MG63 (cell line): ENCODE data around the gene PRLR. TPM values are rescaled to one million over a fixed set of nuclear protein-coding genes. Genes with fewer than 3 reads are reported as not detected.

Experiments used
- DNase-seq: peaks from one replicate; pipeline ENCODE4 v3.0.0-alpha.2; 2020
- H3K27me3 ChIP-seq: fragments of 250-450 bp; sonication (Bioruptor Pico); 2 replicates; pipeline ENCODE4 v1.5.1; 2020; ENCODE audit warnings: mild to moderate bottlenecking, moderate library complexity
- H3K36me3 ChIP-seq: fragments of 250-450 bp; sonication (Bioruptor Pico); 2 replicates; pipeline ENCODE4 v1.5.1; 2020; ENCODE audit warnings: mild to moderate bottlenecking, moderate library complexity
- H3K4me3 ChIP-seq: fragments of 250-450 bp; sonication (Bioruptor Pico); 2 replicates; pipeline ENCODE4 v1.5.1; 2020; ENCODE audit warnings: mild to moderate bottlenecking, moderate library complexity
- H3K9me3 ChIP-seq: fragments of 250-450 bp; sonication (Bioruptor Pico); 2 replicates; pipeline ENCODE4 v1.5.1; 2020; ENCODE audit warnings: mild to moderate bottlenecking, moderate library complexity
- total RNA-seq: library from RNA; depleted of rRNA; stranded (reverse); fragments of >200 nt; shearing (Covaris generic); gene quantifications from 2 replicates; pipeline ENCODE4 v1.2.3, GENCODE V29; 2014; ENCODE audit warnings: low replicate concordance

Gene PRLR
- total RNA-seq, 1 experiment from 2014 or later = 3.5 TPM

DNA sequence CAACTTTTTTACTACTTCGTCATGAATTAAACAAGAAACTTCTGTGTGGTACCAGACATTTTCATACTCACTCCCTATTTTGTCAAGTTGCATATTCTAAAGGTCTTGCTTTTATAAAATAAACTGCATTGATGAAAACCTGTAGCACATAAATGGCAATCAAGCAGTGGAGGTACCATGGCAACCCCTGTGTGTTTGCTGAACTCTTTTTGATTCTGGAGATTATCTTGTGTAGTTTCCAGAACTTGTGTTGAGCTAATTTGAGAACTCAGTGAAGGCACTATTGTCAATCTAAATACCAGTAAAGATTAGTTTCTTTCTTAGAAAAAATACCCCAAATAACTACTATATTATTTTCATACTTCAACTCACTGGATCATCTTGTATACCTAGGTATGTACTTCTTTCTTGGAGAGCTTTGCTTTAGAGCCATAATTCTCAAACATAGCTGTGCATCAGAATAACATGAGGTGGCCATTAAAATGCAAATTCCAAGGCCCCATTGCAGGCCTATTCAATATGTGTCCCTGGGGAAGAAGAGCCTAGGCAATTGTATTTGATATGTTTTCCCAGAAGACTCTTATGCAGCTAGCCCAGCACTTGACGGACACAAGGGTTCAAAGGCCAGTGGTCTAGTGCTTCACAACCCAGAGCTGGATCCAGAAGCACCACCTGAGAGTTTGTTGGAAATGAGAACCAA, 9.8 kb upstream of the PRLR start:
- Histone ChIP-seq H3K9me3 (no peaks in the 10 kb centered on the region), H3K4me3 (no peak overlapping the region), H3K27me3 (no peaks in the 10 kb centered on the region), H3K36me3 (no peaks in the 10 kb centered on the region)
- DNase-seq = no peak

GRCh38 chr5:35239476-35239875, 9.2 kb upstream of the PRLR start:
- no peak for DNase-seq
- H3K27me3 ChIP-seq = no peaks in the 10 kb centered on the region
- no peaks in the 10 kb centered on the region for H3K9me3 ChIP-seq
- H3K36me3 ChIP-seq = no peaks in the 10 kb centered on the region
- no peak overlapping the region for H3K4me3 ChIP-seq

GRCh38 chr5:35237580-35238376, 7.5 kb upstream of the PRLR start:
- no peaks in the 10 kb centered on the region for H3K9me3 ChIP-seq
- H3K27me3 ChIP-seq = no peaks in the 10 kb centered on the region
- no peak overlapping the region for H3K4me3 ChIP-seq
- no peak for DNase-seq
- H3K36me3 ChIP-seq = no peaks in the 10 kb centered on the region

DNA sequence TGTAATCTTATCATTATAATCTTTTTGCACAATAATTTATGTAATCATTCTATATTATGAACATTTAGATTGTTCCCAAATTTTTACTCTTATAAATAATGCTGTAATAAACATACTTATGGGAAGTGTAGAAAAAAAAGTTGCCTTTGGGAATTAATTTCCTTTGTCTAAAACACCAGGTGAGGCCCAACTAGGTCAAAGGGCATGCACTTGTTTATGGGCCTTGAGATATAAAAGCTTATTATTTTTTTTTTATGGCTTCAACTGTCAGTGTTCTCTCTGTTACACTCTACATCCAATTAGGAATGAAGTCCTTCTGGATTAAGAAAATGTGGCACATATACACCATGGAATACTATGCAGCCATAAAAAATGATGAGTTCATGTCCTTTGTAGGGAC, 6.5 kb upstream of the PRLR start:
- DNase-seq = no peak
- H3K9me3 ChIP-seq = no peaks in the 10 kb centered on the region
- no peaks in the 10 kb centered on the region for H3K36me3 ChIP-seq
- H3K27me3 ChIP-seq = no peaks in the 10 kb centered on the region
- no peak overlapping the region for H3K4me3 ChIP-seq

GRCh38 chr5:35233601-35234000, 3.3 kb upstream of the PRLR start:
- Histone ChIP-seq H3K9me3 (no peaks in the 10 kb centered on the region), H3K36me3 (no peaks in the 10 kb centered on the region), H3K27me3 (peaks cover 14% of the 10 kb centered on the region), H3K4me3 (no peak overlapping the region)
- DNase-seq = no peak

GRCh38 chr5:35233121-35233520, 2.8 kb upstream of the PRLR start:
- Histone ChIP-seq H3K36me3 (no peaks in the 10 kb centered on the region), H3K4me3 (no peak overlapping the region), H3K9me3 (no peaks in the 10 kb centered on the region), H3K27me3 (peaks cover 18% of the 10 kb centered on the region)
- DNase-seq = no peak

- no peaks in the 10 kb centered on the region for H3K36me3 ChIP-seq
- peaks cover 25% of the 10 kb centered on the region for H3K27me3 ChIP-seq
- DNase-seq = no peak
- H3K4me3 ChIP-seq = no peak overlapping the region
- no peaks in the 10 kb centered on the region for H3K9me3 ChIP-seq
These were observed 1.8 kb upstream of the PRLR start for GRCh38 chr5:35232124-35232523.

- no peaks in the 10 kb centered on the region for H3K36me3 ChIP-seq
- no peak for DNase-seq
- no peaks in the 10 kb centered on the region for H3K9me3 ChIP-seq
- H3K4me3 ChIP-seq = peak overlapping the region; percentile 30
- H3K27me3 ChIP-seq = peaks cover 45% of the 10 kb centered on the region
These were observed 930 bp downstream of the PRLR start for GRCh38 chr5:35229076-35230037.

DNA sequence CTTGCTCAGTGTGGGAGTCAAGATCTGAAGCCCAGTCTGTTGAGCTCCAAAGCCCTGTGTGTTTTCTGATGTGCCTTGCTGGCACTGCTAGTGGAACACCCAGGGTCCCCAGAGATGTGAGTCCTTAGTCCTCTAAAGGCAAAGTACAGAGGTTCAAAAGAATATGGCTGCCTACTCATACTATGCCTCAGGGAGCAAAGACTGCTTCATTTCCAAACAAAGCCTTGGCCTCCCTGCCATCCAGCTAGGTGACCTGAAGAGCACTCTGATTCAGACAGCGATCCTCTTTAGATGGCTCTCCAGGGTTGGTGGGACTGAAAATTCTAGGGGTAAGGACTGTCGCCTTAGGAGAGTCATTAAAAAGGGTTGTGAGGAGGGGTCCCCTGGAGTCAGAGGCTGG, 2.0 kb downstream of the PRLR start:
- no peak overlapping the region for H3K4me3 ChIP-seq
- no peak for DNase-seq
- no peaks in the 10 kb centered on the region for H3K9me3 ChIP-seq
- H3K27me3 ChIP-seq = peaks cover 48% of the 10 kb centered on the region
- no peaks in the 10 kb centered on the region for H3K36me3 ChIP-seq

DNA sequence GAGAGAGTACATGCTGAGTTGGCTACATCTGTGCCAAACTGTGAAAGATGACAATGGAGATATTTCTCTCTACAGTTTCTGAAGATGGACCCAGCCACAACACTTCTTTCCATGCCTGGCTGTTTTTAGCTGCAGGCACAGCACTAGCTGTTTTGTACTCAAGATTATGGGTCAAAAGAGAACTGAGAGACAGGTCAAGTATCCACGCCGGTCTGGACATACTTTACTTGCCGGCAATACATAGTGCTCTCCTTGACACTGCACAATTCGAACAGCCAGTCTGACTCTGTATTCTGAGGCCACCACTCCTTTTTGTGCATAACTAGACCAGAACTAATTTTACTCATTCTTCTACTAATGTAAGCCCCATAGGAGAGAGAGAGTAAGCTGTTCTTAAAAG, 2.6 kb downstream of the PRLR start:
- no peaks in the 10 kb centered on the region for H3K36me3 ChIP-seq
- H3K4me3 ChIP-seq = no peak overlapping the region
- H3K27me3 ChIP-seq = peaks cover 50% of the 10 kb centered on the region
- no peak for DNase-seq
- H3K9me3 ChIP-seq = no peaks in the 10 kb centered on the region

GRCh38 chr5:35223787-35224395, 6.4 kb downstream of the PRLR start:
- Histone ChIP-seq H3K9me3 (no peaks in the 10 kb centered on the region), H3K27me3 (peaks cover 38% of the 10 kb centered on the region), H3K4me3 (no peak overlapping the region), H3K36me3 (no peaks in the 10 kb centered on the region)
- DNase-seq = no peak

DNA sequence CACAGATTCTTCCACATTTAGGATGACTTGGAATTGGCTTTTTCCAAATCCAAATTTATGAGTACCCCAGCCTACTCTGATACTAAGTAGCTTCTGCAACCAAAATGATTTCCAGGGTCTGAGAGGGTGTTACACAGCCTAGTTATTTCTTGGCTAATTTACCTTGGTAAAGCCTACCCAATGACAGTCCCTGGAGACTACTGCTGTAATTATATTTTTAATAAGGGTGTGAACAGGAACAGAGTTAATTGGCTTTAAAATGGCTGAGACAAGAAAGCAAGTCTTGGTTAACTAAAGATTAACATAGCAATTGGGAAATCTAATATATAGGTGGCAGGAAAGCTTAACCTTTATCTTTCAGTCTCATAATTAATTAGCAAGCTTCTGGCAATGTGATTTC, 9.3 kb downstream of the PRLR start:
- Histone ChIP-seq H3K36me3 (no peaks in the 10 kb centered on the region), H3K4me3 (no peak overlapping the region), H3K27me3 (peaks cover 17% of the 10 kb centered on the region), H3K9me3 (no peaks in the 10 kb centered on the region)
- no peak for DNase-seq

DNA sequence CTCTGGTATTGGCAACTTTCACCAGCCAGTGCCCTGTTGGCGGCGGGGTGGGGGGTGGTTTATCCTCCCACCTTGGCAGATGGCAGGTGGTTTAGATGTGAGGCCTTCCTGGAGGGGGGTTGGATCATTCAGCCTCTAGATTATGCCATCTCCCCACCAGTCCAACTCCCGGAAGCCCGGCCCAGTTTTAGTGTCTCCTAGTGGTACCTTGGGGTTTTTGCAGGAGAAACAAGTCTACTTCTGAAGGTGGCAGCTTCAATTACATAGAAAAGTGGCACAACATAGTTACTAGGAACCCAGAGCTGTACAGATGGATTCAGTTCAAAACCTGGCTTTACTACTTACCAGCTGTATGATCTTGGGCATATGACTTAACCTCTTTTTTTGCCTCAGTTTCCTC, 11.3 kb downstream of the PRLR start:
- H3K4me3 ChIP-seq = no peak overlapping the region
- DNase-seq = no peak
- H3K36me3 ChIP-seq = no peaks in the 10 kb centered on the region

DNA sequence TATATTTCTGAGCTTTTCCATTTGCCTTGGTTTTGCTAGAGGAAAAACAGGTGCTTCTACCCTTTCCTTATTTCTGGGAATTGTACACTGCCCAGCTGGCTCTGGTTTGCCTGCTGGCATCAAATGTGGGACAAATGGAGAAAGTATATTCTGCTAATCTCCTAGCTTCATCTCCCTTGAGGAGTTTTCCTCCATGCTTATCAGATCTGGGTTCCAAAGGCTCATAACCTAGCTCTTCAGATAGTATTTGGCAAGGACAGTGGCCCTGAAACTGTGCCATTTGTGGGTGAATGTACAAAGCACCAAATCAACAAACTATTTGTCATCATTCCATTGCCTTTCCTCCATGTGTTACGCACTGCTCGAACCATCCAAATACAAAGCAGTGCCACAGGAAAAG, 16.2 kb downstream of the PRLR start:
- Histone ChIP-seq H3K9me3 (no peaks in the 10 kb centered on the region), H3K27me3 (peaks cover 10% of the 10 kb centered on the region), H3K36me3 (no peaks in the 10 kb centered on the region), H3K4me3 (no peak overlapping the region)
- no peak for DNase-seq

More for the DNA sequence above, 11.3 kb downstream of the PRLR start:
- Histone ChIP-seq H3K27me3 (peaks cover 2% of the 10 kb centered on the region), H3K9me3 (no peaks in the 10 kb centered on the region)

- no peaks in the 10 kb centered on the region for H3K36me3 ChIP-seq
- H3K4me3 ChIP-seq = no peak overlapping the region
- H3K27me3 ChIP-seq = peaks cover 10% of the 10 kb centered on the region
- H3K9me3 ChIP-seq = no peaks in the 10 kb centered on the region
- DNase-seq = no peak
These were observed 16.7 kb downstream of the PRLR start for GRCh38 chr5:35213608-35214007.

DNA sequence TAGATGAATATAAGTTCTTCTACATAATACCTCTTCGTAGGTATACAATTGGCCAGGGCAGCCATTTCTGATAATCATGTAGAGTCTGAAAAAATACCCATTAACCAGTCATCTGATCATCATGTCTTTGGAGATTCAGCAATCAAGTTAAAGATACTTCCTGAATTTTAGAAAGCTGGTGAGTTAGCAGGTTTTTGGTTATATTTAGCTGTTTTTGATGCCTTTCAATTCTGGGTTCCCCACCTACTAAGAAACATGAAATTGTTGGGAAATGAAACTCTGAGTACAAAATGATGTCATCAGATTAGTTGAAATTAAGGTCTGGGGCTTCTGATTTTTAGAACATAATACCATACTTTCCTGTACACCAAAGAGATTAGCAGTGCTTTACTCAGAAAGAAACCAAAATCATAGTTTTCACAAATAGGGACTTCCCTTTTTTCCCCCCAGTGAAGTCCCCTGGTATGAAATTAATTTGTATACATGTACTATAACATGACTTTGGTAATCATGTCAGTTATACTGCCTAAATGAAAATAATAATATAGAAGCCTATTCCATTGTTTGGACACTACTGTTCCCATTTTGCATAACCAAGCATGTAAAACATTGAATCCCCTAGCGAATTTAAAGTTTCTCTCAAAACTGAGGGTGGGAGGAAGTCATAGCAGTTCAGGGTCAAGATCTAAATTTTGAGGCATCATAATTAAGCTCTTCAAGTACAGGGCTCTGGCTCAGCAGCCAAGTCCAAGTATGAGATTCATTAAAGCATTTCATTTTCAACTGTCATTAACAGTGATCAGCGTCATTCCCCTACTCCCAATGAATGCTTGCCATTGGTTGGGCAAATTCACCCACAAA, 17.9 kb downstream of the PRLR start:
- no peak for DNase-seq
- no peaks in the 10 kb centered on the region for H3K36me3 ChIP-seq
- no peaks in the 10 kb centered on the region for H3K9me3 ChIP-seq
- H3K4me3 ChIP-seq = no peak overlapping the region
- peaks cover 12% of the 10 kb centered on the region for H3K27me3 ChIP-seq
